ENCODE results near the gene STAB1. TPM values are rescaled to one million over a fixed set of nuclear protein-coding genes. Genes with fewer than 3 reads are reported as not detected.

STAB1 gene
- 0.07 TPM in 1 of 2 replicates, not detected in the other for total RNA-seq

- peaks cover 16% of the 10 kb centered on the region for H3K36me3 Mint-ChIP-seq (ENCODE audit: low read depth)
- no peaks in the 10 kb centered on the region for H3K9me3 Mint-ChIP-seq
- DNase-seq: no peak
- no peaks in the 10 kb centered on the region for H3K4me1 Mint-ChIP-seq
- no peak within 1 kb of the TSS for H3K27ac Mint-ChIP-seq
- no peak within 1 kb of the TSS for H3K4me3 Mint-ChIP-seq
- intact Hi-C loops (cut with micrococcal nuclease): no loop called here
- no peaks in the 10 kb centered on the region for H3K27me3 Mint-ChIP-seq
These were observed at the start of gene STAB1 for GRCh38 chr3:52494886-52495495. STAB1 (plus strand) TSS chr3:52495338; CDS start chr3:52495414, 76 bp downstream.

GRCh38 chr3:52446042-52446441 lies 49.1 kb upstream of the STAB1 start:
- intact Hi-C loops (cut with micrococcal nuclease): no loop called here
- H3K9me3 Mint-ChIP-seq: no peaks in the 10 kb centered on the region
- no peak overlapping the region for H3K4me3 Mint-ChIP-seq
- H3K4me1 Mint-ChIP-seq: peaks cover 6% of the 10 kb centered on the region
- H3K27me3 Mint-ChIP-seq: no peaks in the 10 kb centered on the region
- no peaks in the 10 kb centered on the region for H3K36me3 Mint-ChIP-seq (ENCODE audit: low read depth)
- H3K27ac Mint-ChIP-seq: no peak overlapping the region
- no peak for DNase-seq

GRCh38 chr3:52446631-52447511 lies 48.3 kb upstream of the STAB1 start:
- intact Hi-C loops (cut with micrococcal nuclease): loop anchor here (1.0 kb wide), 2 partner anchors 19 to 35 kb away; no protein-coding TSS in a partner anchor
- Mint-ChIP-seq H3K4me1 (peaks cover 6% of the 10 kb centered on the region), H3K36me3 (ENCODE audit: low read depth) (no peaks in the 10 kb centered on the region), H3K27me3 (no peaks in the 10 kb centered on the region), H3K4me3 (no peak overlapping the region), H3K9me3 (no peaks in the 10 kb centered on the region), H3K27ac (peak overlapping the region; percentile 79)
- DNase-seq: peak; percentile 93

GRCh38 chr3:52447512-52448355 lies 47.4 kb upstream of the STAB1 start:
- intact Hi-C loops (cut with micrococcal nuclease): loop anchor here (1.0 kb wide), 2 partner anchors 19 to 35 kb away; no protein-coding TSS in a partner anchor
- DNase-seq: no peak
- H3K4me3 Mint-ChIP-seq: no peak overlapping the region
- peaks cover 6% of the 10 kb centered on the region for H3K4me1 Mint-ChIP-seq
- no peak overlapping the region for H3K27ac Mint-ChIP-seq
- H3K27me3 Mint-ChIP-seq: no peaks in the 10 kb centered on the region
- no peaks in the 10 kb centered on the region for H3K36me3 Mint-ChIP-seq (ENCODE audit: low read depth)
- H3K9me3 Mint-ChIP-seq: no peaks in the 10 kb centered on the region

GRCh38 chr3:52450489-52451236 lies 44.5 kb upstream of the STAB1 start:
- Mint-ChIP-seq H3K27me3 (no peaks in the 10 kb centered on the region), H3K36me3 (ENCODE audit: low read depth) (no peaks in the 10 kb centered on the region), H3K4me1 (peaks cover 17% of the 10 kb centered on the region), H3K4me3 (no peak overlapping the region), H3K9me3 (no peaks in the 10 kb centered on the region), H3K27ac (no peak overlapping the region)
- no peak for DNase-seq
- intact Hi-C loops (cut with micrococcal nuclease): loop anchor here (10.0 kb wide), 2 partner anchors 226 to 234 kb away; partner anchors contain the start of genes GNL3, PBRM1 and TLR9

- Mint-ChIP-seq H3K9me3 (no peaks in the 10 kb centered on the region), H3K27ac (no peak overlapping the region), H3K27me3 (no peaks in the 10 kb centered on the region), H3K36me3 (ENCODE audit: low read depth) (peaks cover 2% of the 10 kb centered on the region), H3K4me3 (no peak overlapping the region), H3K4me1 (peaks cover 22% of the 10 kb centered on the region)
- intact Hi-C loops (cut with micrococcal nuclease): loop anchor here (10.0 kb wide), 2 partner anchors 227 to 233 kb away; partner anchors contain the start of genes GNL3, PBRM1 and TLR9
- no peak for DNase-seq
These were observed 43.7 kb upstream of the STAB1 start for GRCh38 chr3:52451237-52452083.

GRCh38 chr3:52452126-52452525 lies 43.0 kb upstream of the STAB1 start:
- DNase-seq: no peak
- Mint-ChIP-seq H3K27me3 (no peaks in the 10 kb centered on the region), H3K27ac (no peak overlapping the region), H3K4me3 (no peak overlapping the region), H3K4me1 (peaks cover 24% of the 10 kb centered on the region), H3K36me3 (ENCODE audit: low read depth) (peaks cover 3% of the 10 kb centered on the region), H3K9me3 (no peaks in the 10 kb centered on the region)
- intact Hi-C loops (cut with micrococcal nuclease): loop anchor here (10.0 kb wide), 2 partner anchors 227 to 233 kb away; partner anchors contain the start of genes GNL3, PBRM1 and TLR9

- Mint-ChIP-seq H3K4me1 (peaks cover 28% of the 10 kb centered on the region), H3K27ac (no peak overlapping the region), H3K9me3 (no peaks in the 10 kb centered on the region), H3K4me3 (no peak overlapping the region), H3K27me3 (no peaks in the 10 kb centered on the region), H3K36me3 (ENCODE audit: low read depth) (peaks cover 9% of the 10 kb centered on the region)
- DNase-seq: no peak
- intact Hi-C loops (cut with micrococcal nuclease): loop anchor here (10.0 kb wide), 2 partner anchors 228 to 232 kb away; partner anchors contain the start of genes GNL3, PBRM1 and TLR9
These were observed 42.4 kb upstream of the STAB1 start for GRCh38 chr3:52452570-52453221.

GRCh38 chr3:52453496-52454249 lies 41.5 kb upstream of the STAB1 start, which contains the start of gene TNNC1:
TNNC1 (minus strand) TSS chr3:52454041; CDS start chr3:52454015, 26 bp downstream.
- intact Hi-C loops (cut with micrococcal nuclease): loop anchor here (10.0 kb wide), 2 partner anchors 229 to 231 kb away; partner anchors contain the start of genes GNL3, PBRM1 and TLR9
- Mint-ChIP-seq H3K4me1 (peaks cover 28% of the 10 kb centered on the region), H3K36me3 (ENCODE audit: low read depth) (peaks cover 17% of the 10 kb centered on the region), H3K4me3 (peak within 1 kb of the TSS; percentile 99), H3K27me3 (no peaks in the 10 kb centered on the region), H3K27ac (peak within 1 kb of the TSS; percentile 89), H3K9me3 (no peaks in the 10 kb centered on the region)
- no peak for DNase-seq

GRCh38 chr3:52454250-52454937 lies 40.7 kb upstream of the STAB1 start:
- no peaks in the 10 kb centered on the region for H3K9me3 Mint-ChIP-seq
- intact Hi-C loops (cut with micrococcal nuclease): loop anchor here (10.0 kb wide), 2 partner anchors 230 kb away; partner anchors contain the start of genes GNL3, PBRM1 and TLR9
- peak overlapping the region; percentile 89 for H3K27ac Mint-ChIP-seq
- peak overlapping the region; percentile 99 for H3K4me3 Mint-ChIP-seq
- DNase-seq: peak; percentile 64
- peaks cover 28% of the 10 kb centered on the region for H3K4me1 Mint-ChIP-seq
- peaks cover 21% of the 10 kb centered on the region for H3K36me3 Mint-ChIP-seq (ENCODE audit: low read depth)
- no peaks in the 10 kb centered on the region for H3K27me3 Mint-ChIP-seq

GRCh38 chr3:52454938-52455282 lies 40.2 kb upstream of the STAB1 start:
- Mint-ChIP-seq H3K4me3 (peak overlapping the region; percentile 99), H3K27ac (peak overlapping the region; percentile 89), H3K4me1 (peaks cover 28% of the 10 kb centered on the region), H3K9me3 (no peaks in the 10 kb centered on the region), H3K36me3 (ENCODE audit: low read depth) (peaks cover 24% of the 10 kb centered on the region), H3K27me3 (no peaks in the 10 kb centered on the region)
- no peak for DNase-seq
- intact Hi-C loops (cut with micrococcal nuclease): loop anchor here (10.0 kb wide), 2 partner anchors 230 kb away; partner anchors contain the start of genes GNL3, PBRM1 and TLR9
